HG03103 (cell line): Measurements from ENCODE around the gene PPP1R11.

ENCODE experiments used
- ATAC-seq: cut with Tn5 transposase; IDR thresholded peaks from one replicate; pipeline ENCODE4 v1.9.1; 2021; ENCODE audit warnings: low read depth; ENCODE audit not compliant: unreplicated experiment

Gene PPP1R11

GRCh38 chr6:30061092-30061857 is 5.7 kb upstream of the PPP1R11 start, which contains the start of gene POLR1H:
POLR1H (plus strand) TSS chr6:30061265; CDS start chr6:30061525, 260 bp downstream.
- ATAC-seq: peak; percentile 85

- ATAC-seq: peak; percentile 9
Observed at GRCh38 chr6:30061858-30062458, 5.0 kb upstream of the PPP1R11 start.

GRCh38 chr6:30062471-30063178 is 4.4 kb upstream of the PPP1R11 start:
- no peak for ATAC-seq

- ATAC-seq: no peak
Observed at GRCh38 chr6:30063315-30063714, 3.7 kb upstream of the PPP1R11 start.

- ATAC-seq: no peak
Observed at GRCh38 chr6:30066082-30066481, 916 bp upstream of the PPP1R11 start.

GRCh38 chr6:30067460-30068139 is 602 bp downstream of the PPP1R11 start:
- no peak for ATAC-seq

- ATAC-seq: no peak
Observed at GRCh38 chr6:30071081-30071818, 4.3 kb downstream of the PPP1R11 start.

GRCh38 chr6:30071858-30072257 is 4.9 kb downstream of the PPP1R11 start:
- ATAC-seq: no peak

- ATAC-seq: no peak
Observed at GRCh38 chr6:30073489-30074235, 6.7 kb downstream of the PPP1R11 start.

- ATAC-seq: no peak
Observed at GRCh38 chr6:30074331-30075093, 7.5 kb downstream of the PPP1R11 start.

GRCh38 chr6:30075094-30075789 is 8.2 kb downstream of the PPP1R11 start, which contains the start of gene RNF39:
RNF39 (minus strand) TSS chr6:30075769; CDS start chr6:30075585, 184 bp downstream.
- no peak for ATAC-seq

GRCh38 chr6:30075790-30076732 is 9.1 kb downstream of the PPP1R11 start:
- no peak for ATAC-seq

- no peak for ATAC-seq
Observed at GRCh38 chr6:30077218-30077617, 10.2 kb downstream of the PPP1R11 start.

- ATAC-seq: no peak
Observed at GRCh38 chr6:30087876-30088275, 20.9 kb downstream of the PPP1R11 start.

GRCh38 chr6:30091577-30092381 is 24.8 kb downstream of the PPP1R11 start:
- no peak for ATAC-seq

- ATAC-seq: no peak
Observed at GRCh38 chr6:30092852-30093543, 26.0 kb downstream of the PPP1R11 start.
